PFSK-1 (cell line): ENCODE data around the gene GPR179.

Experiments
- FOXP2 ChIP-seq: optimal IDR thresholded peaks from 2 replicates; pipeline ENCODE3; 2011; ENCODE audit warnings: borderline replicate concordance, control low read depth, inconsistent platforms; ENCODE audit not compliant: insufficient read depth; ENCODE audit errors: extremely low read length, extremely low read depth
- POLR2AphosphoS5 ChIP-seq: IDR thresholded peaks from 2 replicates; pipeline ENCODE4 v1.6.1; 2012; ENCODE audit warnings: low read depth, mild to moderate bottlenecking, control low read depth, low read length, moderate library complexity
- REST ChIP-seq, 2 experiments: IDR thresholded peaks; 2 replicates each; pipeline versions ENCODE4 v1.6.1 to v1.8.0; 2011 to 2012; ENCODE audit warnings: low read depth in 2 of 2, low read length in 2 of 2, control low read depth in 1 of 2, inconsistent platforms in 1 of 2, mild to moderate bottlenecking in 1 of 2, moderate library complexity in 1 of 2; ENCODE audit not compliant: insufficient read depth in 1 of 2
- SIN3A ChIP-seq: IDR thresholded peaks from 2 replicates; pipeline ENCODE4 v1.6.1; 2012; ENCODE audit warnings: mild to moderate bottlenecking, low read length, moderate library complexity, borderline replicate concordance; ENCODE audit not compliant: insufficient read depth
- TAF1 ChIP-seq: IDR thresholded peaks from 2 replicates; pipeline ENCODE4 v1.6.1; 2012; ENCODE audit warnings: low read length, control low read depth, borderline replicate concordance; ENCODE audit not compliant: insufficient read depth

GPR179 gene

GRCh38 chr17:38350035-38350434, 6.3 kb upstream of the GPR179 start:
- TF ChIP-seq POLR2AphosphoS5 (no peak), REST (IDR thresholded peaks at IDR 0.05; ENCODE audit: insufficient read depth in 1 of 2, low read depth in 2 of 2, low read length in 2 of 2) (no peak), TAF1 (no peak), SIN3A (no peak), FOXP2 (no peak)

GRCh38 chr17:38349097-38349730, 5.5 kb upstream of the GPR179 start:
- TF ChIP-seq SIN3A (no peak), POLR2AphosphoS5 (no peak), FOXP2 (no peak), REST (IDR thresholded peaks at IDR 0.05; ENCODE audit: insufficient read depth in 1 of 2, low read depth in 2 of 2, low read length in 2 of 2) (no peak), TAF1 (no peak)

GRCh38 chr17:38345743-38346142, 2.0 kb upstream of the GPR179 start:
- TF ChIP-seq POLR2AphosphoS5 (no peak), SIN3A (no peak), TAF1 (no peak), REST (IDR thresholded peaks at IDR 0.05; ENCODE audit: insufficient read depth in 1 of 2, low read depth in 2 of 2, low read length in 2 of 2) (no peak), FOXP2 (no peak)

GRCh38 chr17:38344420-38344745, 627 bp upstream of the GPR179 start:
- TF ChIP-seq REST (IDR thresholded peaks at IDR 0.05; ENCODE audit: insufficient read depth in 1 of 2, low read depth in 2 of 2, low read length in 2 of 2) (no peak), POLR2AphosphoS5 (no peak), TAF1 (no peak), FOXP2 (no peak), SIN3A (no peak)
